Omental fat pad (tissue), 4 donors: ENCODE measurements around the gene MPZL2. TPM values are rescaled to one million over a fixed set of nuclear protein-coding genes. Genes with fewer than 3 reads are reported as not detected.

ENCODE experiments used
- ATAC-seq: fragments of 150-250 bp; one replicate; pipeline ENCODE4 v1.9.1; 2016; ENCODE audit warnings: mild to moderate bottlenecking, moderate library complexity; ENCODE audit not compliant: low FRiP score
- DNase-seq: peaks from one replicate; pipeline ENCODE4 v3.0.0-alpha.2; 2019; ENCODE audit warnings: low spot score
- CTCF ChIP-seq, 3 donors: fragments of 450-650 bp; IDR thresholded peaks; one replicate each; pipeline ENCODE4 v1.5.1; 2016 to 2017; ENCODE audit warnings: antibody characterized with exemption in 3 of 3, mild to moderate bottlenecking in 3 of 3, moderate library complexity in 2 of 3
- total RNA-seq, 4 donors: library from RNA; depleted of rRNA; stranded (reverse); fragments of >200 nt; gene quantifications; one replicate each; pipeline ENCODE4 v1.1.0, GENCODE V29; 2016

Gene MPZL2
- total RNA-seq, 4 donors from 2014 or later = 6.8 to 56.6 (median 33.6) TPM

GRCh38 chr11:118259138-118259537 lies 5.0 kb downstream of the MPZL2 start:
- ATAC-seq (no peak), DNase-seq (no peak)
- no peak for TF ChIP-seq CTCF (IDR thresholded peaks at IDR 0.05)

- TF ChIP-seq CTCF (IDR thresholded peaks at IDR 0.05) = no peak
- DNase-seq (no peak), ATAC-seq (no peak)
These were observed 5.7 kb downstream of the MPZL2 start for GRCh38 chr11:118258410-118258809.

- no peak for TF ChIP-seq CTCF (IDR thresholded peaks at IDR 0.05)
- ATAC-seq (no peak), DNase-seq (no peak)
These were observed 11.4 kb downstream of the MPZL2 start for GRCh38 chr11:118252688-118253087.

GRCh38 chr11:118251858-118252652 lies 12.0 kb downstream of the MPZL2 start, which contains the start of gene MPZL3:
Gene MPZL3 (minus strand): TSS chr11:118252365. CDS start chr11:118252294, 71 bp downstream.
- ATAC-seq (peak; percentile 44), DNase-seq (peak; percentile 43)
- no peak for TF ChIP-seq CTCF (IDR thresholded peaks at IDR 0.05)

- no peak for TF ChIP-seq CTCF (IDR thresholded peaks at IDR 0.05)
- no peak for DNase-seq
- ATAC-seq = no peak
These were observed 17.1 kb downstream of the MPZL2 start for GRCh38 chr11:118247041-118247440.

GRCh38 chr11:118245936-118246562 lies 18.0 kb downstream of the MPZL2 start:
- DNase-seq (no peak), ATAC-seq (no peak)
- TF ChIP-seq CTCF (IDR thresholded peaks at IDR 0.05) = no peak
